Left lung (tissue), 10 donors: ENCODE measurements around the gene STOML2. TPM values are rescaled to one million over a fixed set of nuclear protein-coding genes. Genes with fewer than 3 reads are reported as not detected.
A peak's percentile ranks its signal among the peaks of the same experiment; 100 is the strongest.

Experiments
- ATAC-seq: fragments of 200-7000 bp; cut with Tn5 transposase; one replicate; pipeline ENCODE4 v1.9.1; 2020; ENCODE audit warnings: moderate library complexity
- DNase-seq, 4 donors: peaks; one replicate each; pipeline ENCODE4 v3.0.0-alpha.2; 2013 to 2020
- H3K27ac ChIP-seq, 2 donors: fragments of 200-600 bp; sonication (generic) in 1 of 2; one replicate each; pipeline versions ENCODE4 v1.5.0 to v1.8.0; 2020 to 2021
- H3K27me3 ChIP-seq, 2 donors: fragments of 200-600 bp; sonication (generic) in 1 of 2; one replicate each; pipeline versions ENCODE4 v1.5.0 to v1.8.0; 2020 to 2021
- H3K36me3 ChIP-seq, 2 donors: fragments of 200-600 bp; sonication (generic) in 1 of 2; one replicate each; pipeline versions ENCODE4 v1.5.0 to v1.8.0; 2020 to 2021
- H3K4me1 ChIP-seq, 2 donors: fragments of 200-600 bp; one replicate each; pipeline ENCODE4 v1.8.0; 2021
- H3K4me3 ChIP-seq, 2 donors: fragments of 200-600 bp; sonication (generic) in 1 of 2; one replicate each; pipeline versions ENCODE4 v1.5.0 to v1.8.0; 2020 to 2021; ENCODE audit warnings: mild to moderate bottlenecking in 1 of 2
- H3K9me3 ChIP-seq, 2 donors: fragments of 200-600 bp; sonication (generic) in 1 of 2; one replicate each; pipeline versions ENCODE4 v1.5.0 to v1.8.0; 2020 to 2021
- CTCF ChIP-seq, 2 donors: fragments of 200-600 bp; sonication (generic) in 1 of 2; IDR thresholded peaks; one replicate each; pipeline versions ENCODE4 v1.5.0 to v1.8.0; 2021; ENCODE audit warnings: antibody characterized with exemption in 2 of 2
- intact Hi-C, 2 donors: fragments of 100-400 bp; cut with DNase I; formaldehyde crosslinking; loops; one replicate each; pipeline versions ENCODE4 v1.11.2 to v1.14.2; 2022
- polyA plus RNA-seq, 6 donors: library from polyadenylated mRNA; unstranded; fragments of 120-200 nt; gene quantifications; one replicate each; pipeline ENCODE4 v1.2.1, GENCODE V29; 2013; ENCODE audit not compliant: insufficient read length in 6 of 6
- total RNA-seq, 2 donors: library from RNA; stranded (reverse); fragmentation: NEBNext Ultra II Directional; extraction: Animal tissue kit (Norgen Biotek cat#: 25700); gene quantifications; one replicate each; pipeline ENCODE4 v1.2.1, GENCODE V29; 2021
- donor health status: DM: no; HTN: yes; CAD: no.
- donor health status: DM: no; HTN: no; CAD: no.

The STOML2 gene
- total and polyA plus RNA-seq, 8 donors: 62.3 to 104 (median 96.8) TPM

GRCh38 chr9:35136866-35137265, 33.9 kb upstream of the STOML2 start:
- ATAC-seq (no peak), DNase-seq (no peak)
- no peak for TF ChIP-seq CTCF (IDR thresholded peaks at IDR 0.05)
- Histone ChIP-seq H3K27ac (no peak overlapping the region), H3K27me3 (no peaks in the 10 kb centered on the region), H3K36me3 (no peaks in the 10 kb centered on the region), H3K4me1 (no peaks in the 10 kb centered on the region), H3K4me3 (no peak overlapping the region), H3K9me3 (peaks cover 0 to 27% of the 10 kb centered on the region in 2 donors)
- intact Hi-C loops: no loop called here

- no peaks in the 10 kb centered on the region for H3K36me3 ChIP-seq
- DNase-seq (no peak), ATAC-seq (no peak)
- TF ChIP-seq CTCF (IDR thresholded peaks at IDR 0.05): no peak
- intact Hi-C loops: no loop called here
- no peaks in the 10 kb centered on the region for H3K27me3 ChIP-seq
- no peak overlapping the region for H3K27ac ChIP-seq
- H3K9me3 ChIP-seq: peaks cover 0 to 20% of the 10 kb centered on the region in 2 donors
- no peak overlapping the region for H3K4me3 ChIP-seq
- H3K4me1 ChIP-seq: no peaks in the 10 kb centered on the region
Measured at GRCh38 chr9:35135988-35136387, 33.1 kb upstream of the STOML2 start.

- H3K4me1 ChIP-seq: no peaks in the 10 kb centered on the region
- ATAC-seq: no peak
Measured at GRCh38 chr9:35134920-35135319, 32.0 kb upstream of the STOML2 start.

GRCh38 chr9:35116898-35117551, 14.1 kb upstream of the STOML2 start:
- peaks cover 27 to 46% of the 10 kb centered on the region in 2 donors for H3K4me1 ChIP-seq
- DNase-seq (peak; percentile 87 to 95 (median 94)), ATAC-seq (peak; percentile 79)
- no peaks in the 10 kb centered on the region for H3K27me3 ChIP-seq
- H3K36me3 ChIP-seq: peaks cover 0 to 4% of the 10 kb centered on the region in 2 donors
- intact Hi-C loops: loop anchor here in 1 of 2 donors (5.0 kb wide), 2 partner anchors 135 to 360 kb away; no protein-coding TSS in a partner anchor
- H3K4me3 ChIP-seq: peak overlapping the region; percentile 55 to 85
- TF ChIP-seq CTCF (IDR thresholded peaks at IDR 0.05): peak; percentile 89 to 92
- H3K27ac ChIP-seq: peak overlapping the region; percentile 95 to 96
- H3K9me3 ChIP-seq: no peaks in the 10 kb centered on the region

More at GRCh38 chr9:35134920-35135319, 32.0 kb upstream of the STOML2 start:
- H3K9me3 ChIP-seq: peaks cover 0 to 13% of the 10 kb centered on the region in 2 donors
- intact Hi-C loops: no loop called here
- no peaks in the 10 kb centered on the region for H3K27me3 ChIP-seq
- H3K27ac ChIP-seq: no peak overlapping the region
- no peak for TF ChIP-seq CTCF (IDR thresholded peaks at IDR 0.05)
- H3K4me3 ChIP-seq: no peak overlapping the region
- H3K36me3 ChIP-seq: no peaks in the 10 kb centered on the region
- DNase-seq: no peak

GRCh38 chr9:35116539-35116897, 13.6 kb upstream of the STOML2 start:
- DNase-seq (no peak), ATAC-seq (no peak)
- peaks cover 30 to 50% of the 10 kb centered on the region in 2 donors for H3K4me1 ChIP-seq
- H3K36me3 ChIP-seq: peaks cover 0 to 4% of the 10 kb centered on the region in 2 donors
- H3K27me3 ChIP-seq: no peaks in the 10 kb centered on the region
- H3K4me3 ChIP-seq: peak overlapping the region; percentile 55 to 85
- H3K9me3 ChIP-seq: no peaks in the 10 kb centered on the region
- peak overlapping the region; percentile 95 to 96 for H3K27ac ChIP-seq
- intact Hi-C loops: loop anchor here in 1 of 2 donors (5.0 kb wide), 2 partner anchors 136 to 361 kb away; no protein-coding TSS in a partner anchor
- TF ChIP-seq CTCF (IDR thresholded peaks at IDR 0.05): no peak
